PC-3 (cell line): ENCODE data around the gene SUV39H1.

ENCODE experiments used
- EZH2 ChIP-seq: fragments of 300-600 bp; sonication (generic); IDR thresholded peaks from one replicate; pipeline ENCODE4 v1.6.1; 2017; ENCODE audit warnings: antibody characterized with exemption, mild to moderate bottlenecking, low read length; ENCODE audit not compliant: unreplicated experiment
- EZH2phosphoT487 ChIP-seq: fragments of 300-600 bp; sonication (generic); IDR thresholded peaks from 2 replicates; pipeline ENCODE4 v1.6.1; 2018; ENCODE audit warnings: mild to moderate bottlenecking, antibody characterized with exemption, low read length, borderline replicate concordance
- TF ChIP-seq, protein P1 (sequence below): fragments of 300-600 bp; sonication (generic); conservative IDR thresholded peaks from 2 replicates; pipeline ENCODE4 v1.5.1; 2017; ENCODE audit warnings: antibody characterized with exemption, low read depth, mild to moderate bottlenecking, low read length

DNA sequence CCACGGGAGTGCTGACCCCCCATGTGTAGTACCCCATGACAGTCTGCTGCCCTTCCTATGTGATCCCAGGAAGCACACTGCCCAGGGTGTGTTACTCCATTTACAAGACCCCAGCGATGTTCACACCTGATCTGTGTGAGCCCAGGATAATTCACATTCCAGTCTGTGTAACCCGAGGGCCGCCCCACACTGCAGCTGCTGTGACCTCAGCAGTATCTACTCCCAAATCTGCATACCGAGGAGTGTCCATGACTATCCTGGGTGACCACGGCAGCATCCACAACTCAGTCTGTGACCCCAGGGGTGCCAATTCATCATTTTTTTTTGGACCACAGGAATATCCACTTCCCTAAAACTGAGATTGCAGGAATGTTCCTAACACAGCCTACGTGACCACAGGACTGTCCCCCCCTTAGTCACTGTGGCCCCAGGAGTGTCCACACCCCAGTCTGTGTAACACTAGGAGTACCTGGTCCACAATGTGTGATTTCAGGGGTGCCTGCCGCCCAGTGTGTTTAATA is 57.2 kb downstream of the SUV39H1 start:
- TF ChIP-seq, protein P1, sequence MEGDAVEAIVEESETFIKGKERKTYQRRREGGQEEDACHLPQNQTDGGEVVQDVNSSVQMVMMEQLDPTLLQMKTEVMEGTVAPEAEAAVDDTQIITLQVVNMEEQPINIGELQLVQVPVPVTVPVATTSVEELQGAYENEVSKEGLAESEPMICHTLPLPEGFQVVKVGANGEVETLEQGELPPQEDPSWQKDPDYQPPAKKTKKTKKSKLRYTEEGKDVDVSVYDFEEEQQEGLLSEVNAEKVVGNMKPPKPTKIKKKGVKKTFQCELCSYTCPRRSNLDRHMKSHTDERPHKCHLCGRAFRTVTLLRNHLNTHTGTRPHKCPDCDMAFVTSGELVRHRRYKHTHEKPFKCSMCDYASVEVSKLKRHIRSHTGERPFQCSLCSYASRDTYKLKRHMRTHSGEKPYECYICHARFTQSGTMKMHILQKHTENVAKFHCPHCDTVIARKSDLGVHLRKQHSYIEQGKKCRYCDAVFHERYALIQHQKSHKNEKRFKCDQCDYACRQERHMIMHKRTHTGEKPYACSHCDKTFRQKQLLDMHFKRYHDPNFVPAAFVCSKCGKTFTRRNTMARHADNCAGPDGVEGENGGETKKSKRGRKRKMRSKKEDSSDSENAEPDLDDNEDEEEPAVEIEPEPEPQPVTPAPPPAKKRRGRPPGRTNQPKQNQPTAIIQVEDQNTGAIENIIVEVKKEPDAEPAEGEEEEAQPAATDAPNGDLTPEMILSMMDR, result no peak
- TF ChIP-seq EZH2, result no peak
- TF ChIP-seq EZH2phosphoT487, result no peak
